Spleen (tissue), 7 donors: ENCODE data around the gene PDE4D.

Experiments
- CTCF ChIP-seq, 11 experiments: fragments of 200-600 bp in 7 of 11; fragments of 450-650 bp in 4 of 11; sonication (generic) in 4 of 11; IDR thresholded peaks in 8 of 11; conservative IDR thresholded peaks in 3 of 11; 1 replicate in 7 of 11; 2 replicates in 4 of 11; pipeline versions ENCODE4 v1.4.0 to v1.8.0; 2016 to 2021; ENCODE audit warnings: antibody characterized with exemption in 11 of 11, inconsistent platforms in 4 of 11, mild to moderate bottlenecking in 1 of 11
- POLR2A ChIP-seq, 3 donors: fragments of 450-650 bp; IDR thresholded peaks; one replicate each; pipeline ENCODE4 v1.5.1; 2017; ENCODE audit warnings: antibody characterized with exemption in 3 of 3, mild to moderate bottlenecking in 1 of 3
- POLR2AphosphoS5 ChIP-seq, 3 donors: sonication (generic); formaldehyde crosslinking; IDR thresholded peaks; one replicate each; pipeline ENCODE4 v1.5.1; 2017; ENCODE audit warnings: antibody characterized with exemption in 3 of 3
- donor health status: DM: no; HTN: no; CAD: no; lungs with moderate emphysema.
- donor health status: DM: no; HTN: no; CAD: no.
- donor health status: DM: no; HTN: no; CAD: no.

GRCh38 chr5:59238126-59238902 lies 655.2 kb downstream of the PDE4D start:
- TF ChIP-seq CTCF (IDR thresholded peaks at IDR 0.05 in 8 of 11, conservative IDR thresholded peaks at IDR 0.05 in 3 of 11) (no peak), POLR2A (IDR thresholded peaks at IDR 0.05) (no peak), POLR2AphosphoS5 (IDR thresholded peaks at IDR 0.05) (no peak)
